ENCODE measurements around the gene ETDC. TPM values are rescaled to one million over a fixed set of nuclear protein-coding genes. Genes with fewer than 3 reads are reported as not detected.

Gene ETDC
- total RNA-seq, 2 donors from 2014 or later: not detected

Other genes starting within 250 kb of the ETDC start
- not detected for gene SMIM10L2B, start 210.8 kb upstream of the ETDC start, total RNA-seq
- not detected for gene ETDB, start 189.0 kb upstream of the ETDC start, total RNA-seq
- gene CT55, start 138.1 kb upstream of the ETDC start, total RNA-seq: not detected
- gene ETDA, start 57.4 kb upstream of the ETDC start, total RNA-seq: not detected
- 1 to 10 TPM; 7.3 to 8.6 TPM for gene ZNF75D, start 34.6 kb downstream of the ETDC start, total RNA-seq
- 1 to 10 TPM; 2.4 to 2.9 TPM for gene ZNF449, start 35.3 kb downstream of the ETDC start, total RNA-seq
- gene SMIM10L2A, start 112.5 kb downstream of the ETDC start, total RNA-seq: under 1 TPM in 1 of 2 donors, not detected in 1; 0.05 TPM
- 10 to 100 TPM; 20.5 to 20.9 TPM for gene INTS6L, start 211.2 kb downstream of the ETDC start, total RNA-seq

Data from natural killer cell treated with Interleukin-12 subunit alpha and Interleukin-12 subunit beta and Interleukin-15 and Interleukin-18, amount 100 ng/mL, for 72 hours (primary cell).